ENCODE results near the gene PTPN18. TPM values are rescaled to one million over a fixed set of nuclear protein-coding genes. Genes with fewer than 3 reads are reported as not detected.

The PTPN18 gene, protein sequence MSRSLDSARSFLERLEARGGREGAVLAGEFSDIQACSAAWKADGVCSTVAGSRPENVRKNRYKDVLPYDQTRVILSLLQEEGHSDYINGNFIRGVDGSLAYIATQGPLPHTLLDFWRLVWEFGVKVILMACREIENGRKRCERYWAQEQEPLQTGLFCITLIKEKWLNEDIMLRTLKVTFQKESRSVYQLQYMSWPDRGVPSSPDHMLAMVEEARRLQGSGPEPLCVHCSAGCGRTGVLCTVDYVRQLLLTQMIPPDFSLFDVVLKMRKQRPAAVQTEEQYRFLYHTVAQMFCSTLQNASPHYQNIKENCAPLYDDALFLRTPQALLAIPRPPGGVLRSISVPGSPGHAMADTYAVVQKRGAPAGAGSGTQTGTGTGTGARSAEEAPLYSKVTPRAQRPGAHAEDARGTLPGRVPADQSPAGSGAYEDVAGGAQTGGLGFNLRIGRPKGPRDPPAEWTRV
- 19.6 TPM for total RNA-seq

GRCh38 chr2:130355578-130356431, at the start of gene PTPN18:
Gene PTPN18 (plus strand): TSS chr2:130356056. CDS start chr2:130356108, 52 bp downstream.

GRCh38 chr2:130342533-130343275, 13.2 kb upstream of the PTPN18 start, which contains the start of gene IMP4:
Gene IMP4 (plus strand): TSS chr2:130342897. CDS start chr2:130342933, 36 bp downstream.

Small RNA genes within 50 kb of the gene (small RNA-seq; reads per million reads assigned to genes)
- not detected for gene AC132479.1

Other genes with a start within 250 kb of the PTPN18 start
- gene POTEF, start 226.8 kb upstream of the PTPN18 start, total RNA-seq = 0.23 TPM
- 9.2 TPM for gene CCDC74B, start 210.9 kb upstream of the PTPN18 start, total RNA-seq
- 14.1 TPM for gene SMPD4, start 174.5 kb upstream of the PTPN18 start, total RNA-seq
- 85.1 TPM for gene MZT2B, start 173.8 kb upstream of the PTPN18 start, total RNA-seq
- gene TUBA3E, start 157.6 kb upstream of the PTPN18 start, total RNA-seq = not detected
- 40.1 TPM for gene IMP4, start 13.2 kb upstream of the PTPN18 start, total RNA-seq
- gene POTEI, start 153.3 kb downstream of the PTPN18 start, total RNA-seq = 1.2 TPM
- not detected for gene CFC1B, start 165.2 kb downstream of the PTPN18 start, total RNA-seq
- 9.2 TPM for gene CFC1, start 243.5 kb downstream of the PTPN18 start, total RNA-seq